Cardiac fibroblast (primary cell): ENCODE data around the gene TMPRSS3.
A peak's percentile ranks its signal among the peaks of the same experiment; 100 is the strongest.

Experiments
- DNase-seq, 2 donors: peaks; one replicate each; pipeline versions ENCODE4 v3.0.0 to v3.0.0-alpha.2; 2010; ENCODE audit warnings: low read depth in 2 of 2
- H3K4me3 ChIP-seq, 2 donors: replicated peaks in 1 of 2; 1 replicate in 1 of 2; 2 replicates in 1 of 2; pipeline ENCODE4 v1.5.1; 2011; ENCODE audit warnings: low read depth in 2 of 2, low read length in 2 of 2, mild to moderate bottlenecking in 2 of 2, moderate library complexity in 1 of 2
- TF ChIP-seq, protein P1 (sequence below): IDR thresholded peaks from one replicate; pipeline ENCODE4 v1.5.1; 2011; ENCODE audit warnings: low read depth, mild to moderate bottlenecking, low read length, inconsistent platforms

Gene TMPRSS3

DNA sequence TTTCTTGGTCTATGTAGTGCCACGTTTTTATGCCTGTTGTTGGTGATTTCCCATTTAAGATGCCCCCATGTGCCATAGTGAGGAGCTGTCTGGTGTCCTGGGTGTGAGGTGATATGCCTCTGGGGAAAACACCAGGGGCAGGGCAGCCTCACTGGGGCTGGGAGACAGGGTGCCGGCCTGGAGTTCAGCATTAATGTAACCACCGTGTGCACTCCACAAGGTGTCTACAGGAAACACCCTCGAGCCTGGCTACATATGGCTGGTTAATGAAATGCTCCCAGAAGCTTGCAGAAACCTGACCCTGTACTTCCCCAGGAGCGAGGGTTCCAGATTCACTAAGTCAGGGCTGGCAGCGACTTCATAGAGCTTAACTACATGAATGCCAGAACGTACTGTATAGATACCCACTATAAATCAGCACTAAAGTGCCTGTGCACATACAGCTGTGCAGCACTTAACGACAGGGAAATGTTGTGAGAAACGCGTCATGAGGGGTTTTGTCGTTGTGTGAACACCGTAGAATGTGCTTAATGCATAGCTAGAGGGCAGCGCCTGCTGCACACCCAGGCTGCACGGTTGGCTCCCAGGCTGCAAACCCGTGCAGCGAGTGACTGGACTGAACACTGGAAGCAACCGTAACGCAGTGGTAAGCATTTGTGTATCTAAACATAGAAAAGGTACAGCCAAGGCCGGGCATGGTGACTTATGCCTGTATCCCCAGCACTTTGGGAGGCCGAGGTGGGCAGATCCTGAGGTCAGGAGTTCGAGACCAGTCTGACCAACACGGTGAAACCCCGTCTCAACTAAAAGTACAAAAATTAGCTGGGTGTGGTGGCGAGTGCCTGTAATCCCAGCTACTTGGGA, 55.4 kb downstream of the TMPRSS3 start:
- no peak for DNase-seq
- H3K4me3 ChIP-seq, result no peak overlapping the region
- TF ChIP-seq, protein P1, sequence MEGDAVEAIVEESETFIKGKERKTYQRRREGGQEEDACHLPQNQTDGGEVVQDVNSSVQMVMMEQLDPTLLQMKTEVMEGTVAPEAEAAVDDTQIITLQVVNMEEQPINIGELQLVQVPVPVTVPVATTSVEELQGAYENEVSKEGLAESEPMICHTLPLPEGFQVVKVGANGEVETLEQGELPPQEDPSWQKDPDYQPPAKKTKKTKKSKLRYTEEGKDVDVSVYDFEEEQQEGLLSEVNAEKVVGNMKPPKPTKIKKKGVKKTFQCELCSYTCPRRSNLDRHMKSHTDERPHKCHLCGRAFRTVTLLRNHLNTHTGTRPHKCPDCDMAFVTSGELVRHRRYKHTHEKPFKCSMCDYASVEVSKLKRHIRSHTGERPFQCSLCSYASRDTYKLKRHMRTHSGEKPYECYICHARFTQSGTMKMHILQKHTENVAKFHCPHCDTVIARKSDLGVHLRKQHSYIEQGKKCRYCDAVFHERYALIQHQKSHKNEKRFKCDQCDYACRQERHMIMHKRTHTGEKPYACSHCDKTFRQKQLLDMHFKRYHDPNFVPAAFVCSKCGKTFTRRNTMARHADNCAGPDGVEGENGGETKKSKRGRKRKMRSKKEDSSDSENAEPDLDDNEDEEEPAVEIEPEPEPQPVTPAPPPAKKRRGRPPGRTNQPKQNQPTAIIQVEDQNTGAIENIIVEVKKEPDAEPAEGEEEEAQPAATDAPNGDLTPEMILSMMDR, result no peak

DNA sequence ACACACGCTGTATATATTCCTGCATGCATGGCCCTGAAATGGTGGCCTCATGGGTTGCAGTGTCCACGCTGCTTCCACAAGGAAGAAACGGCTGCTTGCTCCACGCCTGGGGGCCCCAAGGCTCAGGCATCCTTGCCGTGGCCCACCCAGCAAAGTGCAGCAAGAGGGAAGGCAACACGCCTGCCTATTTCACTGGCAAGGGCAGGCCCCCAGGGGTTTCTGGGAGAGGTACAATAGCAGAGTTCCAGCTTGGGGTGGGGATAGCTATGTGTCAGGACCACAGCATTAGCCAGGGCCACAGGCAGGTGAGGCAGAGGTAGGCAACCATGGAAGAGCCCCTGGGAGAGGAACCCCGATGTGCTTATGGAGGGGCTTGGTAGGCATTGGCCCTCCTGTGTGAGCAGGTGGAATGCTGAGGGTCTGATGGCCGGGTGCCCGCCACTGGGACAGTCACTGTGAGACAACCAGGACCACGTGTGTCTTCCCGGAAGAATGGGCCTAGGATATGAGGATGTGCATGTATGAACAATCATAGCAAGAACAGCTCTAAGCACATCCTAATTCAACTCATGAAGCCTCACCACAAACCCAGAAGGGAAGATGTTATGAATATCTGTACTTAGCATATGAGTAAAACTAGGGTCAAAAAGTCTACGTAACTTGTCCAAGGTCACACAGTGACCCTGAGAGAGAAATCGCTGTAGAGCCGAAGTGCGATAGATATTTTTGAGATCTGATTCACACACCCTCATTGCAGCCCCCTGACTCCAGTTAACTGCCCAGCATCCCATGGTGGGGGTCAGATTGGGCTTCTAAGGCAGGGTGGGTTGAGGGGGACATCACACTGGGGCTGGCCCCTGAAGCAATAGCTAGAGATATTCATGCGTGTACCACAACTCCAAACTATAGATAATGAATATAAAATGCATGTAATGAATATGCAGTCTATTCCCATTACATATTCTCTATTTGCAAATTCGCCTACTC, 56.8 kb downstream of the TMPRSS3 start:
- H3K4me3 ChIP-seq, result no peak overlapping the region
- DNase-seq, result no peak
- TF ChIP-seq, protein P1, result no peak

DNA sequence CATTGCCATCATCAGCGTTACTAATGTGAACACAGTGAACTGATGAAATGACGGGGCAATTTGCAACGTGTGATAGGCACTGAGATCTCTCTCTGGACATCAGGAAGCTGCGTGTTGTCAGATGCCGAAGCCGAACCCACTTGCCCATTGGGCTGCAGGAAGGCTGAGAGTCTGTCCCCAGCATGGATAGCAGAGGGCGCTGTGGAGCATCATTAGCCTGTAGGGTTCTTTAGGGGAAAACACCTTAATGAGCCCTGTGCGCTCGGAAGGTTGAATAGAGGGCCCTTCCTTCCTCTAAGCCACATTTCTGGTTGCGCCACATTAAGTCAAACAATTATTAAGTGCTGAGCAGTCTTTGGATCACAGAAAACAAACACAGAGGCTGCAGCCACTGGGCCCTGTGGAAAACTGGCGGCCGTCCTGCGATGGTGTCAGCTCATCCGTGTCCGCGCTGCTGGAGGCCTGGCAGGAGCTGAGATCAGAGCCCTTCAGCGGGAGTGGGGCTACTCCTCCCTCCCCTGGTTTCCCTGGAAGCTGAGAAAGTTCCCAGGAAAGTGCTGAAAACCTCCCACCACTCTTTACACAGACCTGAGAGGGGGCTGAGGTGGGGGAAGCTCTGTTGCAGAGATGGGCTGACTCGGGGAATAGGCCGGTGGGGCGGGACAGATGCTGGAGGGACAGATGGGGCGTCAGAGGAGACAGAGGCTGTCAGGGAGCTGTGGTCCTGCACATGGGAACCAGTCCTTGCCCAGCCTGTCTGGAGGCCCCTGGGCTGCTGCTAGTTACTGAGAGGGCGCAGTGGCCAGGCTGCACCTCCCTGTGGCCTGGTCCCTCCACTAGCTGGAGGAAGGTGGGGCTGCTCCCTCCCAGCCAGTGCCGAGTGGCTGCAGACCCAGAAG, 57.8 kb downstream of the TMPRSS3 start:
- H3K4me3 ChIP-seq, result no peak overlapping the region
- peak; percentile 49 to 50 for DNase-seq
- TF ChIP-seq, protein P1, result peak; percentile 60

DNA sequence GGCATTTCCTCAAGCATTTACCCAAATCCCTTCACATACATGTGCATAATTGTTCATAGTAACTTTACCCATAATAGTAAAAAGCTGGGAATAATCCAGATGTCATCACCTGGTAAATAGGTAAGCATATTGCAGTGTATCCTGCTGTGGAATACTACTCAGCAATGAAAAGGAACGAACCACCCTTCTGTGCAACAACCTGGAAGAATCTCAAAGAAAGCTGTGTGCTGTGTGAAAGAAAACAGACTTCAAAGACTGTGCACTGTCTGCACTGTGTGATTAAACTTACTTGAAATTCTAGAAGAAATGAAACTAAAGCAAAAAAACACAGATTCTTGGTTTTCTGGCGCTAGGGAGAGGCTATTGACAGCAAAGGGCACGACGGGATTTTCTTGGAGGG, 58.6 kb downstream of the TMPRSS3 start:
- no peak for DNase-seq
- H3K4me3 ChIP-seq, result no peak overlapping the region
- TF ChIP-seq, protein P1, result no peak

DNA sequence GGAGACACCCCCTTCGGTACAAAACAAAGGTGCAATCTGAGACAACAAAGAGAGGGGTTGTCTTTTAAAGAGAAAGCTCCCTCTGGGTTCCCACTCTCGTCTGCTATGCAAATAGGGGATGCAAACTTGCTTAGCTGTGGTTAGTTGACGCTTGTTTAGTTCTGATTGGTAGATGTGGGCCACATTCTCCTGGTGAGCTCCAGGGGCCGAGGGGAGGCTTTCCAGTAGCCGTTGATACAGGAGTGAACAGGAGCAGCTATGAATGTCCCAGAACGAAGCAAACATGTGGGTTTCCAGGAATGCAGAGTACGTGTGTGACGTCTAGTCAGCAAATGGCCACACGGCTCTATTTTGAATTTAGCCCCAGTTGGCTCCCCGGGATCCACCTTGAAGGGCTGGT, 59.8 kb downstream of the TMPRSS3 start:
- peak; percentile 7 to 10 for DNase-seq
- TF ChIP-seq, protein P1, result no peak
- no peak overlapping the region for H3K4me3 ChIP-seq
